ENCODE measurements around the gene TPM4. TPM values are rescaled to one million over a fixed set of nuclear protein-coding genes. Genes with fewer than 3 reads are reported as not detected.
"Not testable (repeated sequence)": the region's sequence is repeated elsewhere in the genome, so short reads cannot be mapped to it uniquely, and the experiment has no call there.

The TPM4 gene
- total RNA-seq, 2 donors from 2014 or later, result 379 TPM

DNA sequence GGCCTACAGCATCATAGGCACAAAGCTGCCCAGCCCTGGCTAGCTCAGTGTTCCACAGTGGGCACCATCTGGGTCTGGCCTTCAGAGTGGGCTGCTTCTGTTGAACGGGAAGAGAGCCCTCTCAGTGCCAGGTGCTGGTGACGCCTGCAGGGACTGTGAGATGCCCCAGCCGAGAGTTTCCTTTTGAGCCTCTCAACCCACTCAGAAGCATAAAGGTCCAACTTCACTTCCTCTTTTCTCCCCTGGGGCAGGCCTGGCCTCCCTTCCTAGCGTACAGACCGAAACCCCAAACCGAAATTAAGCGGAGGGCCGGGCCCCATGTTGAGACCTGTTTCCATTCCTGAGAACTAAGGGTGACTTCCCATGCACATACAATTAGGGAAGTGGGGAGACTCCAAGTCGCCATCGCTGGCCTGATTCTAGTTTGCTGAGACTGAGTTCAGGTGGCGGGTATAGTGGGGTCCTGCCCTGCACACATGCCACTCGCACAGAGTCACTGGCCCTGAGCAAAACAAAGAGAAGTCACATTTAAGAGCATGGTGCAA is 42.3 kb downstream of the TPM4 start:
- no peak for TF ChIP-seq POLR2AphosphoS5 (IDR thresholded peaks at IDR 0.05)
- no peak for TF ChIP-seq POLR2A (IDR thresholded peaks at IDR 0.05)
- no peak for TF ChIP-seq CTCF (IDR thresholded peaks at IDR 0.05)
- Histone ChIP-seq H3K4me3 (no peak overlapping the region), H3K27ac (no peak overlapping the region), H3K9me3 (no peaks in the 10 kb centered on the region), H3K27me3 (replicated peaks; ENCODE audit: insufficient read depth) (no peaks in the 10 kb centered on the region), H3K36me3 (peaks cover 0 to 15% of the 10 kb centered on the region in 2 donors), H3K4me1 (replicated peaks) (no peaks in the 10 kb centered on the region)
- intact Hi-C loops (cut with DNase I), result no loop called here
- WGBS, result 87% methylated on average over 12 of the region's 12 CpGs
- no peak for DNase-seq (ENCODE audit: low spot score)

- H3K4me3 ChIP-seq; H3K9me3 ChIP-seq; H3K4me1 ChIP-seq (replicated peaks); H3K27me3 ChIP-seq (replicated peaks; ENCODE audit: insufficient read depth); H3K27ac ChIP-seq; intact Hi-C loops (cut with DNase I); DNase-seq (ENCODE audit: low spot score): not testable (repeated sequence)
- H3K36me3 ChIP-seq, result peaks cover 0 to 15% of the 10 kb centered on the region in 2 donors
- 85% methylated on average over 19 of the region's 19 CpGs for WGBS
Observed at GRCh38 chr19:16119075-16119857, 43.0 kb downstream of the TPM4 start.

- Histone ChIP-seq H3K9me3 (no peaks in the 10 kb centered on the region), H3K27me3 (replicated peaks; ENCODE audit: insufficient read depth) (no peaks in the 10 kb centered on the region), H3K27ac (no peak overlapping the region), H3K36me3 (peaks cover 0 to 15% of the 10 kb centered on the region in 2 donors), H3K4me1 (replicated peaks) (no peaks in the 10 kb centered on the region), H3K4me3 (no peak overlapping the region)
- 67% methylated on average over 5 of the region's 5 CpGs for WGBS
- DNase-seq (ENCODE audit: low spot score), result no peak
- intact Hi-C loops (cut with DNase I), result no loop called here
- TF ChIP-seq CTCF (IDR thresholded peaks at IDR 0.05), result no peak
- no peak for TF ChIP-seq POLR2AphosphoS5 (IDR thresholded peaks at IDR 0.05)
- no peak for TF ChIP-seq POLR2A (IDR thresholded peaks at IDR 0.05)
Observed at GRCh38 chr19:16121141-16121540, 44.8 kb downstream of the TPM4 start.

DNA sequence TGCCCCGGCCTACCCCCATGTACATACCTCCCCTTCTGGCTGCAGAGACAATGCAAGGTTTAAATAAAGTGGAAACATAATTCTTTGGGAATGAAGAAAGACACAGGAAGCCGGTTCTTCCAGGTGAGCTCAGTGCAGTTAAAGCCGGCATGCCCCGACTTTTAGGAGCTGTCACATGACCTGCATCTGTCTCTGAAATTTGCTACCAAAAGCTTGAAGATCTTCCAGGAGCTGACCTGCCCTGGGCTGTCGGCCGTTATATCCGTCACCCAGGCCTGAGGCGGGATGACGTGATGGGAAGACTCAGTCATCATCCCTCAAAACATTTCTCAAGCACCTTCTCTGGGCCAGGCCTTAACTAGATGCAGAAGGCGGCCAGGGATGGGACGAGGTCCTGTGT is 45.7 kb downstream of the TPM4 start:
- TF ChIP-seq POLR2AphosphoS5 (IDR thresholded peaks at IDR 0.05) (peak; percentile 21), CTCF (IDR thresholded peaks at IDR 0.05) (no peak)
- intact Hi-C loops (cut with DNase I), result no loop called here
- WGBS, result 55% methylated on average over 11 of the region's 11 CpGs
- DNase-seq (ENCODE audit: low spot score), result peak; percentile 26
- H3K27ac ChIP-seq, result no peak overlapping the region
- H3K36me3 ChIP-seq, result peaks cover 0 to 16% of the 10 kb centered on the region in 2 donors
- no peaks in the 10 kb centered on the region for H3K9me3 ChIP-seq
- no peak overlapping the region for H3K4me3 ChIP-seq
- H3K27me3 ChIP-seq (replicated peaks; ENCODE audit: insufficient read depth), result no peaks in the 10 kb centered on the region
- no peaks in the 10 kb centered on the region for H3K4me1 ChIP-seq (replicated peaks)

DNA sequence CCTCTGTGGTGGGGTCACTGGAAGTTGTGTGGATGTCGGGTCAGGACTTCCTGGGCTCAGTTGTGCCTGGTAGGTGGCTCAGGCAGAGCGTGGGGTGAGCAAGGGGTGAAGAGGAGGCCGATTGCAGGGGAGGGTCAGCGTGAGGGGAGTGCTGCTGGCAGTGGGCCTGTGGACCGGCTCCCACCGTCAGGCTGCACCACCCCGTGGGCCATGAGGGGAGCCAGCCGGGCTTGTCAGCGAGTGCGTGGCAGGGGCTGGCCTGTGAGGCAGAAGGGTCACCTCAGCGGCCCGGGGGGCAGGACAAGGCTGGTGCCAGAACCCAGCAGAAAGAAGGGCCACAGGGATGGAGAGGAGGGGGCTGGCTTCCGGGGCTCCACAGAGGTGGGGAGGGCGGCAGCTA is 48.7 kb downstream of the TPM4 start:
- no peak overlapping the region for H3K4me3 ChIP-seq
- H3K27ac ChIP-seq, result no peak overlapping the region
- intact Hi-C loops (cut with DNase I), result no loop called here
- 87% methylated on average over 14 of the region's 14 CpGs for WGBS
- no peaks in the 10 kb centered on the region for H3K9me3 ChIP-seq
- H3K36me3 ChIP-seq, result peaks cover 8 to 19% of the 10 kb centered on the region in 2 donors
- TF ChIP-seq CTCF (IDR thresholded peaks at IDR 0.05) (no peak), POLR2A (IDR thresholded peaks at IDR 0.05) (no peak), POLR2AphosphoS5 (IDR thresholded peaks at IDR 0.05) (no peak)
- no peaks in the 10 kb centered on the region for H3K27me3 ChIP-seq (replicated peaks; ENCODE audit: insufficient read depth)
- DNase-seq (ENCODE audit: low spot score), result no peak
- no peaks in the 10 kb centered on the region for H3K4me1 ChIP-seq (replicated peaks)

Measured in prostate gland (tissue), 2 donors.